ENCODE data around the gene F13B. TPM values are rescaled to one million over a fixed set of nuclear protein-coding genes. Genes with fewer than 3 reads are reported as not detected.

The F13B gene
- total RNA-seq, 1 experiment from 2014 or later, result not detected

DNA sequence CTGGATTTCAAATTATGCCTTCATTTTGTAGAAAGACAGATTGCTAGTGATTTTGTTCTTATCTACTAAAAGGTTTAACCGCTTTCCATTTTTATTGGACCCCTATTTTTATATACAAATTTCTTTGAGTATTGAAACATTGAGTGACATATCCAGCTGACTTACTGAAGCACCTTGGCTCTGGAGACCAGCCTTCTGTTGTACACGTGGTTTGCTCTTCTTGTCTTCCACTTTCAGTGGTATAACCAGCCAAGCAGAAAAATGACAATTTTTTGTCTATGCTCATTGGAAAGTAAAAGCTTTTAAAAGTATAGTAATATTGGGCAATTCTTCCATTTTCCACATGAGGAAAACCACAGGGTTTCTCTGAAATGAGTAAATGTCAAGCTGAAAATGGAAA lies 4.4 kb downstream of the F13B start:
- no TSS peak for BruUV-seq (replicated peaks)
- Mint-ChIP-seq H3K27me3 (ENCODE audit: insufficient read depth, unreplicated experiment) (no peaks in the 10 kb centered on the region), H3K4me3 (ENCODE audit: unreplicated experiment) (no peak overlapping the region), H3K27ac (ENCODE audit: low read depth, unreplicated experiment) (no peak overlapping the region), H3K9me3 (ENCODE audit: unreplicated experiment) (no peaks in the 10 kb centered on the region), H3K4me1 (ENCODE audit: insufficient read depth, unreplicated experiment) (no peaks in the 10 kb centered on the region), H3K36me3 (ENCODE audit: insufficient read depth, unreplicated experiment) (no peaks in the 10 kb centered on the region)
- intact Hi-C loops (cut with micrococcal nuclease), result loop anchor here (10.0 kb wide), 1 partner anchor 238 kb away; no protein-coding TSS in a partner anchor
- ChIA-PET CTCF (interaction anchor here (0.8 kb wide), 2 partner anchors 9 to 20 kb away, joined by 3 read pairs; no protein-coding TSS in a partner anchor), POLR2A (interaction anchor here (0.7 kb wide), 1 partner anchor 136 kb away, joined by 3 read pairs; no protein-coding TSS in a partner anchor)
- no peak for DNase-seq (ENCODE audit: unreplicated experiment)
- TF ChIP-seq, protein P1, sequence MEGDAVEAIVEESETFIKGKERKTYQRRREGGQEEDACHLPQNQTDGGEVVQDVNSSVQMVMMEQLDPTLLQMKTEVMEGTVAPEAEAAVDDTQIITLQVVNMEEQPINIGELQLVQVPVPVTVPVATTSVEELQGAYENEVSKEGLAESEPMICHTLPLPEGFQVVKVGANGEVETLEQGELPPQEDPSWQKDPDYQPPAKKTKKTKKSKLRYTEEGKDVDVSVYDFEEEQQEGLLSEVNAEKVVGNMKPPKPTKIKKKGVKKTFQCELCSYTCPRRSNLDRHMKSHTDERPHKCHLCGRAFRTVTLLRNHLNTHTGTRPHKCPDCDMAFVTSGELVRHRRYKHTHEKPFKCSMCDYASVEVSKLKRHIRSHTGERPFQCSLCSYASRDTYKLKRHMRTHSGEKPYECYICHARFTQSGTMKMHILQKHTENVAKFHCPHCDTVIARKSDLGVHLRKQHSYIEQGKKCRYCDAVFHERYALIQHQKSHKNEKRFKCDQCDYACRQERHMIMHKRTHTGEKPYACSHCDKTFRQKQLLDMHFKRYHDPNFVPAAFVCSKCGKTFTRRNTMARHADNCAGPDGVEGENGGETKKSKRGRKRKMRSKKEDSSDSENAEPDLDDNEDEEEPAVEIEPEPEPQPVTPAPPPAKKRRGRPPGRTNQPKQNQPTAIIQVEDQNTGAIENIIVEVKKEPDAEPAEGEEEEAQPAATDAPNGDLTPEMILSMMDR (IDR thresholded peaks at IDR 0.05; ENCODE audit: unreplicated experiment), result no peak

DNA sequence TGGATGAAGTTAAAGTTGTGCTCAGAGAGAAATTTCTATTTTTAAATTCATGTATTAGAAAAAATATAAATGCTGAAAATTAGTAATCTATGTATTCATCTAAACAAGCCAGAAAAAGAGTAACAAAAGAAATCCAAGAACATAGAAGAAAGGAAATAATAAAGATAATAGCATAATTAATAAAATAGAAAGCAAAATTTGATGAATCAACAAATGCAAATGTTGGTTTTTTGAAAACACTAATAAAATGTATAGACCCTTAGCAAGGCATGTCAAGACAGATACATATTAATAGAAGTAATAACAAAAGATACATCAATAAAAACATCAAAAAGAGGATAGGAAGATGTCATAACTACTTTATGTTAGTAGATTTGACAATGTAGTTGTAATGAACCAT lies 18.0 kb downstream of the F13B start:
- intact Hi-C loops (cut with micrococcal nuclease), result no loop called here
- no TSS peak for BruUV-seq (replicated peaks)
- TF ChIP-seq, protein P1 (IDR thresholded peaks at IDR 0.05; ENCODE audit: unreplicated experiment), result no peak
- H3K4me1 Mint-ChIP-seq (ENCODE audit: insufficient read depth, unreplicated experiment), result no peaks in the 10 kb centered on the region
- no peak overlapping the region for H3K4me3 Mint-ChIP-seq (ENCODE audit: unreplicated experiment)
- no peaks in the 10 kb centered on the region for H3K27me3 Mint-ChIP-seq (ENCODE audit: insufficient read depth, unreplicated experiment)
- no peaks in the 10 kb centered on the region for H3K9me3 Mint-ChIP-seq (ENCODE audit: unreplicated experiment)
- no peak overlapping the region for H3K27ac Mint-ChIP-seq (ENCODE audit: low read depth, unreplicated experiment)
- POLR2A ChIA-PET, result interaction anchor here (0.7 kb wide), 1 partner anchor 21 kb away, joined by 3 read pairs; no protein-coding TSS in a partner anchor
- CTCF ChIA-PET, result no interaction called here
- DNase-seq (ENCODE audit: unreplicated experiment), result no peak
- H3K36me3 Mint-ChIP-seq (ENCODE audit: insufficient read depth, unreplicated experiment), result no peaks in the 10 kb centered on the region

DNA sequence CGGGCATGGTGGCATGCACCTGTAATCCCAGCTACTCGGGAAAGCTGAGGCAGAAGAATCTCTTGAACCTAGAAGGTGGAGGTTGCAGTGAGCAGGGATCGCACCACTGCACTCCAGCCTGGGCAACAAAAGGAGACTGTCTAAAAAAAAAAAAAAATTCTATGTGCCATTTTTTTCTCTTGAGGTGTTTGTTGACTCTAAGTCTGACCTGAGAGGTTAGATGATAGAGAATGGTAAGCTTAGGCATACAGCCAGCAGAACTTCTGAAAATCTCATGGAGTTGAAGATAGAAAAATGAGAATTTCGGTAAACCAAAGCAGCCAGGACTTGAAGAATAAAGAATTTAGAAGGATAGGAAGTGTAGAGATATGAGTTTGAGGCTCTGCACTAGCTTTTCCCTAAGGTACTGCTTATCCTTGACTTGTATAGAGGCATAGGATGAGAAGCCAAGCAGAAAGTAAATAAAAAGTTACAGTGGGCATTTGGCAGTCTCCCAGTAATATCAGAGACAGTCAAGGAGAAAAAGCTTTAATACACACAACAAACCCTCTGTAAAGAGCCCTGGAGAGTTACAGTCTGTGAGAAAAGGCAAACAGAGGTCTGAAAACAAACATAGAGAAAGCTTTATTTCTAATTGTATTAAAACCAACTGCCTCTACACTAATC lies 24.3 kb downstream of the F13B start:
- CTCF ChIA-PET, result interaction anchor here (0.5 to 0.7 kb wide), 6 partner anchors 12 to 826 kb away, joined by 3 to 5 read pairs (median 3); no protein-coding TSS in a partner anchor
- H3K4me1 Mint-ChIP-seq (ENCODE audit: insufficient read depth, unreplicated experiment), result no peaks in the 10 kb centered on the region
- intact Hi-C loops (cut with micrococcal nuclease), result no loop called here
- no peak overlapping the region for H3K27ac Mint-ChIP-seq (ENCODE audit: low read depth, unreplicated experiment)
- no peaks in the 10 kb centered on the region for H3K27me3 Mint-ChIP-seq (ENCODE audit: insufficient read depth, unreplicated experiment)
- BruUV-seq (replicated peaks), result no TSS peak
- H3K9me3 Mint-ChIP-seq (ENCODE audit: unreplicated experiment), result no peaks in the 10 kb centered on the region
- H3K4me3 Mint-ChIP-seq (ENCODE audit: unreplicated experiment), result no peak overlapping the region
- TF ChIP-seq, protein P1 (IDR thresholded peaks at IDR 0.05; ENCODE audit: unreplicated experiment), result no peak
- POLR2A ChIA-PET, result no interaction called here
- no peaks in the 10 kb centered on the region for H3K36me3 Mint-ChIP-seq (ENCODE audit: insufficient read depth, unreplicated experiment)
- no peak for DNase-seq (ENCODE audit: unreplicated experiment)

DNA sequence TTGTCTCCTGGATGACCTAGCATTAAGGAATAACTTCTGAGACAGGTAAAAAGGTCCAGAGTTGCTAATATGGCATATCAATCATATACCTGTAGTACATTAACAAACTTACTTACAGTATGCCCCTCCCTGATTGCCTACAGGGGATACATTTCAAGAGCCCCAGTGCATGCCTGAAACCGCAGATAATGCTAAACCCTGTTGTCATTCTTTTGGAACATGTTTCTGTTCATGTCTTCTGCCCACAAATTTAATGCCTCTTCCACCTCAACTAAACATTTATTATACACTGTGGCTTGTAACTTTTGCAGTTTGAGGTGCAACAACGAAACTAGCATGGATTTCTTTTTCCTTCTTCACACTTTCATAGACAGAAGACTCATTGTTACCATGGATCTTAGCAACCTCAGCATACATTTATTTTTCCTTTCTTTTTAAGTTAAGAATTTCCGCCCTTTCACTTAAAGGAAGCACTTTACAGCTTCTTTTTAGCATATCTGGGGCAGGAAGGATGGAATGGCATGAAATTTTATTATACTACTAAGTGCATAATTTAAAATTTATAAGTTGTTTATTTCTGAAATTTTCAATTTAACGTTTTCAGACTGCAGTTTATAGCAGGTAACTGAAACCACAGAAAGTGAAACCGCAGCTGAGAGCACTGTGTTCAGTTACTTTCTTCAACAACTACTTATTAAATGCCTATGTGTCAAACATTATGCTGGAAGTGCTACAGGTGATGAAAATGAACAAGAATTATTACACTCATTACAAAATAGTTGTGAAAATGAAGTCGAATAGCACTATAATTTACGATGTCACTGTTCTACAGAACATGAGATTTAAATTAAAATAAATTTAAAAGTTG lies 25.3 kb downstream of the F13B start:
- POLR2A ChIA-PET, result no interaction called here

More for the DNA sequence above, 25.3 kb downstream of the F13B start:
- H3K27me3 Mint-ChIP-seq (ENCODE audit: insufficient read depth, unreplicated experiment), result no peaks in the 10 kb centered on the region
- CTCF ChIA-PET, result interaction anchor here (0.6 to 0.7 kb wide), 2 partner anchors 21 to 472 kb away, joined by 3 read pairs; no protein-coding TSS in a partner anchor
- no peaks in the 10 kb centered on the region for H3K4me1 Mint-ChIP-seq (ENCODE audit: insufficient read depth, unreplicated experiment)
- no peaks in the 10 kb centered on the region for H3K36me3 Mint-ChIP-seq (ENCODE audit: insufficient read depth, unreplicated experiment)
- no peaks in the 10 kb centered on the region for H3K9me3 Mint-ChIP-seq (ENCODE audit: unreplicated experiment)
- no TSS peak for BruUV-seq (replicated peaks)
- no peak overlapping the region for H3K27ac Mint-ChIP-seq (ENCODE audit: low read depth, unreplicated experiment)
- TF ChIP-seq, protein P1 (IDR thresholded peaks at IDR 0.05; ENCODE audit: unreplicated experiment), result no peak
- intact Hi-C loops (cut with micrococcal nuclease), result no loop called here
- H3K4me3 Mint-ChIP-seq (ENCODE audit: unreplicated experiment), result no peak overlapping the region
- no peak for DNase-seq (ENCODE audit: unreplicated experiment)

Measured in MCF 10A (cell line).